Retina (tissue), 1 donor: ENCODE data around the gene NLRP6.
"Not testable (repeated sequence)": the region's sequence is repeated elsewhere in the genome, so short reads cannot be mapped to it uniquely, and the experiment has no call there.

ENCODE experiments used
- DNase-seq: peaks from one replicate; pipeline ENCODE4 v3.0.0-alpha.2; 2016

Gene NLRP6

DNA sequence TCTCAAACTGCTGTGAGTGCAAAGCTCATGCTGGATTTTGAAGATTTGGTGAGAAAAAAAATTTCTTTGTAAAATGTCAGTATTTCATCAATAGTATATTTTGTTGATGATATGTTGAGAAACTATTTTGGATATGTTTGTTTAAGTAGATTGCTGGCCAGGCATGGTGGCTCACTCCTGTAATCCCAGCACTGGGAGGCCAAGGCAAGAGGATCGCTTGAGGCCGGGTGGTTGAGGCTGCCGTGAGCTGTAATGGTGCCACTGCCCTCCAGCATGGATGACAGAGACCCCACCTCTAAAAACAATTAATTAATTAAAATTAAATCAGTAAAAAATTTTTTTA, 49.3 kb downstream of the NLRP6 start:
- no peak for DNase-seq

DNA sequence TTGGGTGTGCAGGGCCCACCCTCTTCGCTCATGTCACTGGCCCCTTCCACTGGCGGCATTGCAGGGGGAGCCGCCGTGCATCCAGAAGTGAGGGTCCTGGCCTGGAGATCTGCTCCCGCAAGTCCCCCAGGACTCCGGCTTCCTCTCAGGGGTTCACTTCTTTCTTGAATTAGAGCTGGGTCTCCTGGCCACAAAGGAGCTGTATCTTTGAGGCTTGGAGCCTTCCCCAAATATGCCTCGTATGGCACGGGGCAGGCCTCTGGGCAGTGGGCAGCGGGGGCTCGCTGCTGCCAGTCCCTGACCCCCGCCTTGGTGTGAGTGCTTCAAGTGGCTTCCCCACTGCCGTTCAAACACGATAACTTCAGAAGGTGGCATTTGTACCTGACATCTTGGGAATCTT, 49.8 kb downstream of the NLRP6 start:
- no peak for DNase-seq

DNA sequence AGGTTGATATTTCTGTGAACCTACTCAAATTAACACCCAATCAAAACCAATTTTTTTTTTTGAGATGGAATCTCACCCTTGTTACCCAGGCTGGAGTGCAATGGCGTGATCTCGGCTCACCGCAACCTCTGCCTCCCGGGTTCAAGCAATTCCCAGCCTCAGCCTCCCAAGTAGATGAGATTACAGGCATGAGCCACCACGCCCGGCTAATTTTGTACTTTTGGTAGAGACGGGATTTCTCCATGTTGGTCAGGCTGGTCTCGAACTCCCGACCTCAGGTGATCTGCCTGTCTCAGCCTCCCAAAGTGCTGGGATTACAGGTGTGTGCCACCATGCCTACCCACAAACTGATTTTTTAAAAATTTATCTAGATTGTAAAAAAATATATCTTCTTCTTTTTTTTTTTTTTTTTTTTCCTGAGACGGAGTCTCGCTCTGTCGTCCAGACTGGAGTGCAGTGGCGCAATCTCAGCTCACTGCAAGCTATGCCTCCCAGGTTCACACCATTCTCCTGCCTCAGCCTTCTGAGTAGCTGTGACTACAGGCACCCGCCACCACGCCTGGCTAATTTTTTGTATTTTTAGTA, 50.4 kb downstream of the NLRP6 start:
- DNase-seq = not testable (repeated sequence)

DNA sequence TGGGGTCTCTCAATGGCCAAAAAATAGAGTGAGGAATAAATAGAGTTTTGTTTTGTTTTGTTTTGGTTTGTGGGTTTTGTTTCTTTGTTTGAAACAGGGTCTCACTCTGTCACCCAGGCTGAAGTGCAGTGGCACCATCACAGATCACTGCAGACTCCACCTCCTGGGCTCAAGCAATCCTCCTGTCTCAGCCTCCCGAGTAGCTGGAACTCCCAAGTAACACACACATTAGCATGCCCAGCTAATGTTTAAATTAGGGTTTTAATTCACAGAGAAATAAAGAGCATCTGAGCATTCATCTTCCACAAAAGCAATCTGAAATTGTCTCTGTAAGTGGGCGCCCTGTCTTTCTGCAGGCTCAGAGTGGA, 51.7 kb downstream of the NLRP6 start:
- DNase-seq = no peak

DNA sequence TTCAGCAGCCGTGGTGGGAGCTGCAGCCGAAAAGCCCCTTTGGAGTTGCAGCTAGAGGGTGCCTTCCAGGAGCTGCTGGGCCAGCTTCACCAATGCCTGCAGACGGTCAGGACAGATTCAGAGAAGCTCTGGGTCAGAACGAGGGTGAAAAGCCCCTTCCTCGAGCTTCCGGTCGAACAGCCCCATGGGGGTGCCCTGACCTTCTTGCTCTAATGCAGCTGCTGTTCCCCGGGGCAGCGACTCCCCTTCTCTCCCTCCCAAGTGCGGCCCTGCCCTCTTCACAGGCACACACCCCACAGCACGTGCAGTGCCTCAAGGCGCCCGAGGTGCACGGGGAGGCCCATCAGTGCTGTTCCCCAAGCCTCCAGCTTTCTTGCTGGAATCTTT, 52.1 kb downstream of the NLRP6 start:
- DNase-seq = no peak

DNA sequence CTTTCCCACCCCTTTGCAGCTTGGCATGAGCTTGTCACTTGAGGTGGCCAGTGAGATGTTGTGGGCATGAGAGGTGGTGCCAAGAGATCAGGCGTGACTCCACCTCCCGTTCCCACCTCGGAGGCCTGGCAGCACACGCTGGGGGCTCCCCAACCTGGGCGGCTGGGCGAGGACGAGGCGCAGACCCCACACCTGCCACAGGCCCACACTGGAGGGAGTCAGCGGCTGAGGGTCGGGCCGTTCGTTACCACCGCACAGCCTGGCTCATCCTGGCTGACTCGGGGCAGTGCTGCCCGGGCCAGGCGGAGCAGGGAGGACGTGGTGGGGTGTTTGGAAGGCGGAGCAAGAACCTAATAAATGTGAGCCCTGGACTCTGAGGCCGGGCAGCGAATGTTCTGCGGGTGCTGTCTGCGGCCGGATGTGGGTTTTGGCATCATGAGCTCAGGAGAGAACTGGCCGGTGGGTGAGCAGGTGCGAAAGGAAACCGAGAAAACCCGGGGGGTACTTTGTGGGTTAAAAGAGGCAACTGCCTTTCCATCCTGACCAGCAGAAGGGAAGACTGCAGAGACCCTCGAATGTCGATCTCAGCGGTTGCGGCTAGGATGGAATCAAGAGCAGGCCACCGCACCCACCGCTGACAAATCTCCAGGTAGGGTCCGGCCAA, 52.6 kb downstream of the NLRP6 start:
- DNase-seq = no peak

DNA sequence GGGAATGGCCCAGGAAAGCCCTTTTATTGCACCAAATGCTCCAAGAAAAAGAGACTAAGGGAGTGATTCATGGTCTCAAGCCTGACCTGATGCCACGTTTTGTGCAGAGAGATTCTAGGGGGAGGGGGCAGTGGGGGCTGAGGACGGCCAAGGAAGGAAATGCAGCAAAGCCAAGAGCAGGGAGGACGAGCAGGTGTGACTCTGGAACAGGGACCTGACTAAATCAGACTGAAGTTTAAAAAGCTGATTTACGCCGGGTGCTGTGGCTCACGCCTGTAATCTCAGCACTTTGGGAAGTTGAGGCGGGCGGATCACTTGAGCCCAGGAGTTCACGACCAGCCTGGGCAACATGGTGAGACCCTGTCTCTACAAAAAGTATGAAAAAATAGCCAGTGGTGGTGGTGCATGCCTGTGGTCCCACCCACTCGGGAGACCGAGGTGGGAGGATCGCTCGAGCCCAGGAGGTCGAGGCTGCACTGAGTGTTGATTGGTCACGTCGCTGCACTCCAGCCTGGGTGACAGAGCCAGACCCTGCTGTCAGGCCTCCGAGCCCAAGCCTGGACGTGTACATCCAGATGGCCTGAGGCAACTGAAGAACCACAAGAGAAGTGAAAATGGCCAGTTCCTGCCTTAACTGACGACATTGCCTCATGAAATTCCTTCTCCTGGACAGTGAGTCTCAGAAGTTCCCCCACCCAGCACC, 53.3 kb downstream of the NLRP6 start:
- no peak for DNase-seq

DNA sequence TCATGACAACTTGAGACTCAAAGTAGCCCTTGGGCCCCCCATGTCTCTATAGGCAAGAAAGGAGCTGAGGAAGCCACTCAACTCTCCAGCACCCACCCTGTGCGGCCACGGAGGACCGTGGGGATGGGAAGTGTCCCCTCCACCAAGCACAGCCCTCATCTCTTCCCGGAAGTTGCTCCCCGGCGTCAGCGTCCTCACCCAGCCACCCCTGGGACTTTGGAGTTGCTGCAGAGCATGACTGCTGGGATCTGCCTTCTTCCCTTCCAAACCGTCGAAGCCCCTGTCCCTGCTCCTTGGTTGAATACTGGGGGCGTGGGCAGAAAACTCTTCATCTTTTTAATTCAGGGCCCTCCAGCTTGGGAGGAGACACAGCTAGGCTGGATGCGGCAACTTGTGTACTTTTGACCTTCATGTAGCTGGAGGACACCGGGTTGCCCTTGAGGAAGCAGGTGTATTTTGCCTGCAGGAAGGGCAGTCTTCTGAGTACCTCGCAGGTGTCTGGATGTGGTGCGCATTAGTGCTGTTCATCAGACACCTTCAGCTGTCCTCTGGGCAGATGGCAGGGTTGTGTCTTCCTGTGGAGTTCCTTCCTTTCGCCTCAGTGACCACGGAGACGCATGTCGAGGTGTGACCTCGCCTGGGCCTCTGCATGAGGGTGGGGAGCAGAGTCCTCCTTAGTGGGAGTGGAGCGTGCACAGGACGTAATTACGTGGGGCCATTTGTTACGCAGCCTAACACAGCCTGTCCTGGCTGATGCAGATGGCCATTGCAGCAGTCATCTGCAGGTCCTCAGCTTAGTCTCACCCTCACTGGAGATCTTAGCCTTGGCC, 54.7 kb downstream of the NLRP6 start:
- no peak for DNase-seq

DNA sequence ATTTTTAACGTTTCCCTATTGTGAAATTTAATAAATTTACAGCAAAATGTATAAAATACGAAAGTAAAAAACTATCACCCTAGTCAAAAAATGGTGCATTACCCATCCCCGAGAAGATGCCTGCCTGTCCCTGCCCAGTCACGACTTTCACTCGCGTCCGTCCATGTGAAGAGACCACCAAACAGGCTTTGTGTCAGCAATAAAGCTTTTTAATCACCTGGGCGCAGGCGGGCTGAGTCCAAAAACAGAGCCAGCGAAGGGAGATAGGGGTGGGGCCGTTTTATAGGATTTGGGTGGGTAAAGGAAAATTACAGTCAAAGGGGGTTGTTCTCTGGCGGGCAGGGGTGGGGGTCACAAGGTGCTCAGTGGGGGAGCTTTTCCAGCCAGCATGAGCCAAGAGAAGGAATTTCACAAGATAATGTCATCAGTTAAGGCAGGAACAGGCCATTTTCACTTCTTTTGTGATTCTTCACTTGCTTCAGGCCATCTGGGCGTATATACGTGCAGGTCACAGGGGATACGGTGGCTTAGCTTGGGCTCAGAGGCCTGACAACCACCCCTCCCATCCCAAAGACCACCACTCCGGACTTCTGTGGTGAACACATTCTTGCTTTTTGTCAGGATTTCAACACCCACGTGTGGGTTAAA, 55.5 kb downstream of the NLRP6 start:
- DNase-seq = not testable (repeated sequence)

DNA sequence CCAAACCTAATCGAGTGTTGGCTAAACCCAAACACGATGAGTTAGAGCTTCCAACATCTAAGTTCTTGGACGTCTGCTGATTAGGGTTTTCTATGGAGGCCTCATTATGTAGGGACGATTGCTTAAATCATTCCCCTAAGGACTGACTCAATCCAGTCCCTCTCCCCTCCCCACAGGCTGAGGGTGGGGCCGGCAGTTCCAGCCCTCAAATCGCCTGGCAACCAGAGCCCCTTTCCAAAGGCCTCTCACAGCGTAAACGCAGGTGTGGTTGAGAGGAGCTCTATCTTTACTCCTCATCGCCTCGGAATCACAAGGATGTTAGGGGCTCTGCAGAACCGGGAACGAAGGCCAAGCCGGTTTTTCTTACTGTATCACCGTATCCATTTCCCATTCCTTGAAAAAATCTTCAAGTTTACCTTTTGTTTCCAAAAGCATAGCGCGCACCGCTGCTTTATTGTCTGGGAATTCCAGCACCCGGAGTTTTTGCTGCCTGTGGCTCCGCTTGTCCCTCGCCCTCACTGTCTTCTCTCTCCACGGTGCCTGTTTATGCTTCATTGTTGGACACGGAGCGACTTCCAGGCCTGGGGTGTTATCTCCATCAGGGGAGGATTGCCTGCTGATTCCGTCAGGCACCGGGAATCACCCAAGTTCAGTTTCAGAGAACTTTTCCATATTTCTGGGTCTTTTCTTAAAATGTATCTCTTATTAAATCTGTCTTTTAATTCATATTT, 56.2 kb downstream of the NLRP6 start:
- peak; percentile 68 for DNase-seq
